Hepatocyte (in vitro differentiated cells): ENCODE measurements around the gene MIEN1.

Experiments
- CTCF ChIP-seq: fragments of 200-600 bp; sonication (generic); IDR thresholded peaks from 2 replicates; pipeline ENCODE4 v1.5.1; 2016; ENCODE audit warnings: antibody characterized with exemption, mild to moderate bottlenecking; ENCODE audit not compliant: poor library complexity
- EZH2phosphoT487 ChIP-seq: fragments of 200-600 bp; sonication (generic); IDR thresholded peaks from one replicate; pipeline ENCODE4 v1.6.1; 2018; ENCODE audit warnings: antibody characterized with exemption, mild to moderate bottlenecking, low read depth, moderate library complexity; ENCODE audit not compliant: unreplicated experiment, severe bottlenecking

- TF ChIP-seq CTCF = no peak
- TF ChIP-seq EZH2phosphoT487 = no peak
Measured at GRCh38 chr17:39735882-39736281, 5.5 kb upstream of the MIEN1 start.
